Measurements from ENCODE around the gene KNSTRN.
A peak's percentile ranks its signal among the peaks of the same experiment; 100 is the strongest.

KNSTRN gene

GRCh38 chr15:40429068-40429710 is 46.7 kb downstream of the KNSTRN start:
- no peak for DNase-seq (ENCODE audit: low read depth in 2 of 2)

DNA sequence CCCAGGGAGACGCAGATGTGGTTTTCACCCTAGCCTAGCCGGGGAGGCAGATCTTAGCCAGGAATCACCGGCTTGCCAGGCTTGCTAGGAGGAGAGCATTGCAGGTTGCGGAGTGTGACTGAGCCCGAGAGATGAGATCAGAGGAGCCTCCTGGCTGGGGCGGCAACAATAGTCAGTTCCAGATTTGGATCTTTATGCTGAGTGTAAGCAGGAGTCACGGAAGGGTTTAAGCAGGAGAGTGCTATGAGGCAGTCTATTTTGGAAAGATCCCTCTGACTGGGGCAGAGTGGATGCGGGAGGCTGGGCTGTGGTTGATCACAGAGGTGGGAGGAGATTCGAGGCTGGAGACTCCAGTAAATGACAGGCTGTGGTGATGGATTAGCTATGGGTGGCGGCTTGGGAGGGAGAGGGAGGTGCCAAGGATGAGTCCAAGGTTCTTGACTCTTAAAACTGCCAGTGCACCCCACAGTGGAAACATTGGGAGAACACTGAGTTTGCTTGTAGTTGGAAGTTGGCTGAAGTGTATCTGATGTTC is 47.8 kb downstream of the KNSTRN start:
- DNase-seq (ENCODE audit: low read depth in 2 of 2), result no peak

DNA sequence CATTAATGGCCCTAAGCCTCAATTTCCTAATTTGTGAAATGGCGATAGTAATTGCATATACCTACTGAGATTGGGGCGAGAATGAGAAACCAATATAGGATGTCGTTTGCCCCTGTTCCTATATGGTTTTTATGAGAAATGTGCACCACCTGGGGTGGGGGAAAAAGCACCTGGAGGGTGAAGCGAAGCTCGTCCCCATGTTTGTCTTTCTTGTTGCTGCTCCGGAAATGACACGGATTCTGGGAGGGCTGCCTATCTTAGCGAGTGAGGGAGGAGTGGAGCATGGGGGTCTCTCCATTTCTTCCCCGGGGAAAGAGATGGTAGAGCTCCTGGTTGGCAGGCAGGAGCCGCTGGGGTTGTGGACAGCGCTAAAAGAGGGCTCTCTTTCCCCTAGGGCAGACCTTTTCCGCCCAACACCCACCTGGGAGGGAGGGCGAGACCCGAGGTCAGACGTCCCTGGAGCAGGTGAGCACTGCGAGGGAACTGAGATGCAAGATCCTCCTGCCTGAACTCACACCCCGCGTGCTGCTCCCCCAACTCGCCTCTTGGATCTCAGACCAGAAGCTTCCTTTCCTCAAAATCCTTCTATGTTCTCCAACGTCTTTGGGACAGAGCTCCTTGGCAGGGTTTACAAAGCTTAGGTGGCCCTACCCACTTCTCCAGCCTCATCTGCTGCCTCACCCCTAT is 52.6 kb downstream of the KNSTRN start:
- DNase-seq (ENCODE audit: low read depth in 2 of 2), result no peak

- no peak for DNase-seq (ENCODE audit: low read depth in 2 of 2)
Observed at GRCh38 chr15:40435710-40436089, 53.2 kb downstream of the KNSTRN start.

GRCh38 chr15:40436116-40436891 is 53.8 kb downstream of the KNSTRN start:
- no peak for DNase-seq (ENCODE audit: low read depth in 2 of 2)

DNA sequence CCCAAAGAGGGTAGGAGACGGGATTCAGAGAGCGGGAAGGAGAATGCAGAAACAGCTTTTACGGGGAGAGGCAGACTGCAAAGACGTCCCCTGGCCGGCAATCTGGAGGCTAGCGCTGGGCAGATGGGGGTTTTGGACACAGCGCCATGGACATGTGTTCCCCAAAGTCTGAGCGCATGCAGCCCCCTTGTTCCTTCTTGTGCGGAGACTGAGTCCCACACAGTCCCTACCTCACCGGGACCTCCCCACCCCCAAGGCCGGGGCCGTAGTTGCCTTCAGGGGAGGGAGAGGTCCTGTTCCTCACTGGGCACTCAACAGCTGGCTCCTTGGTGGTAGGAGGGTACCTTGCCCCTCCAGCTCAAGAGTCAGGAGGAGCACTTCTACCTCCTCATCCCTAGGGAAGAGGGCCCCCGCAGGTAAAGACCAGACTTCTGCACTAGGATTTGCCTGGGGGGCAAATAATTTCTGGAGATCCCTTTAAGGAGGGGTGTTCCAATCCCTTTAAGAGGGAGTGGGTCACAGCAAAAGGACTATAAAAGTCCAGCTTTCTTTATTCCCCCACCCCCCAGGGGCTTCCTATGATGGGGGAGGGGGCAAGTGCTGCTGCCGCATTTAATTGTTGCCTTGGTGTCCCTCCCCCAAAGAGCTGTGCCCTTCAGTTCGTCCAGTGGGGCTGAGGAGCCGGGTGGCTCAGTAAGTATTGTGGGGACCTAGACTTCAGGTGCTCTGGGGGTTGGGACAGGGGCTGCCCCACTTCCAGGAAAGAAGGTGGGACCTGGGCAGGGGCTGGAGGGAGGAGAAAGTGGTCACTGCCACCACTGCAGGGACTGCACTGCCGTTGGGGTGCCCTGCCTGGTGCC is 54.6 kb downstream of the KNSTRN start:
- no peak for DNase-seq (ENCODE audit: low read depth in 2 of 2)

DNA sequence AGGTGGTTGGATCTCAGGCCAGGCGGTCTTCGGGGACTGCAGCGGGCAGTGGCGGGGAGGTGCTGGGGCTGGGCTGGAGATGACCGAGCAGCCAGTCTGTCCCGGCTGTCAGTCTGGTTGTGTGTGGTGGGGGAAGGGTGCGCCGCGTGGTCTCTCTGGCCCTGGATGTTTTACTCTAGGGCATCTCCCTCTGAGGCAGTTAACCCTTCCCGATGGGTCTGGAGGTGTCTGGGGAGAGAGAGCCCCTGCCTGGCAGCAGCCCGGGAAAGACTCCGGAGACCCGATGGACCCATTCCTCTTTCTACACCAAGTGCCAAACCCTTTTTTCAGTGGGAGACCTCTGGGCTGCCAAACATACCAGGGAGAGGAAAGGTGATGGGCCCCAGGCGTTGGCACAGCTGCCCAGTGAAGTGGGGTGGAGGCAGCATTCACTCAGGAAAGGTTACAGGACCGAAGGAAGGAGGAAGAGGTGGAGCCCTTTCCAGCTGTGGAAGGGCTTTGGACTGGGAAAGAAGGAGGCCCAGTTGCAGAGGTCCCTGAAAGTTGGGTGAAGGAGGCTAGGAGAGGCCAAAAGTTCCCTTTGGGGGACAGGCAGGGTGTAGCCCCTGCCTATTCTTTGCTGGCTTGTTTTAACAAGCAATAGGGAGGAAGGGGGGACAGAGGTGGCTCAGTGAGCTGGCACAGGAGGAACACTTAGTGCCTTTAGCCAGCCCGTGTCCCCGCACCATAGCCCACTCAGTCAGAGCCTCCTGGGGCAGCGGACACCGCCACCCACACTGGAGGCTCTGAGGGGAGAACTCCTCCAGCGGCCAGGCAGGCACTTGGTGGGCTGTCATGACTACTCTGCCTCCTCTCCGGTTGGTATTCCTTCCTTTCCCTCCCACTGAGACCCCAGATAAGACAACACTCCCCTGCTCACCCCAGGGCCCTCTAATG is 55.5 kb downstream of the KNSTRN start:
- DNase-seq (ENCODE audit: low read depth in 2 of 2), result no peak

- DNase-seq (ENCODE audit: low read depth in 2 of 2), result no peak
Observed at GRCh38 chr15:40438712-40439111, 56.2 kb downstream of the KNSTRN start.

GRCh38 chr15:40439461-40439959 is 57.0 kb downstream of the KNSTRN start:
- DNase-seq (ENCODE audit: low read depth in 2 of 2), result no peak

GRCh38 chr15:40439960-40440742 is 57.6 kb downstream of the KNSTRN start:
- no peak for DNase-seq (ENCODE audit: low read depth in 2 of 2)

DNA sequence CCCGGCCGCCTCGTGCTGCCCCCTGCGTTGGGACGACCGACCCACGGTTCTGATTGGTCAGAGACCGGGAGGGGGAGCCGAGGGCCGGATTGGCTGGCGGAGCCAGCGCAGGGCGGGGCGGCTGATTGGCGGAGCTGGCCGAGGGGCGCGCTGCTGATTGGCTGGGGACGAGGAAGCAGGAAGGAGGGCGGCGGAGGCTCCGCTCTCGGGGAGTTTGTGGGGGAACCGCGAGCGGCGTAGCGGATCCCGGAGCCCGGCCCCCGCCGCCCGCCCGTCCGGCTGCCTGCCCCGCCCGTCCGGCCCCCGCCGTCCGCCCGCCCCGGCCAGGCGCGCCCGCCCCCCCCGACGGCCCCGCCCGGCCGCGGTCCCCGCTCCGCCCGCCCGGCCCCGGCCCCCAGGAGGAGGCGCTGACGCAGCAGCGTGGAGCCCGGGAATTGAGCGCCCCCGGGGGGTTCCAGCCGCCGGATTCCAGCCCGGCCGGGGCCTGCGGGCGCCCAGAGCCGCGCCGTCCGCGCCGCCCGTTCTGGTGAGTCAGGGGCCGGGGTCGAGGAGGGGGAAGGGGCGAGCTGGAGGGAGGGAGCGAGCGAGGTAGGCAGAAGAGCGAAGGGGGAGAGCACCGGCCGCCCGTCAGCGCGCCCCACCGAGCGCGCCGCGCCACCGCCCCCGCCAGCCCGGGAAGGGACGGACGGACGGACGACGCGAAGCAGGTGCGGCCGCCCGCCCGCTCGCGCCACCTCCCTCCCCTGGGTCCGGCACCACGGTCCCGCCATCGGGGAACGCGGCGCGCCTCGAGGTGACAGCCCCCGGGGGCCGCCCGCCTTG is 58.4 kb downstream of the KNSTRN start, which contains the start of gene BAHD1:
TSS of gene BAHD1 (plus strand) at position 211 of the 822 bp plus-strand sequence. CDS start 17,512 bp downstream, outside the sequence.
- DNase-seq (ENCODE audit: low read depth in 2 of 2), result peak; percentile 92 to 93

- DNase-seq (ENCODE audit: low read depth in 2 of 2), result no peak
Observed at GRCh38 chr15:40441565-40442531, 59.3 kb downstream of the KNSTRN start.

- no peak for DNase-seq (ENCODE audit: low read depth in 2 of 2)
Observed at GRCh38 chr15:40443255-40443654, 60.7 kb downstream of the KNSTRN start.

DNA sequence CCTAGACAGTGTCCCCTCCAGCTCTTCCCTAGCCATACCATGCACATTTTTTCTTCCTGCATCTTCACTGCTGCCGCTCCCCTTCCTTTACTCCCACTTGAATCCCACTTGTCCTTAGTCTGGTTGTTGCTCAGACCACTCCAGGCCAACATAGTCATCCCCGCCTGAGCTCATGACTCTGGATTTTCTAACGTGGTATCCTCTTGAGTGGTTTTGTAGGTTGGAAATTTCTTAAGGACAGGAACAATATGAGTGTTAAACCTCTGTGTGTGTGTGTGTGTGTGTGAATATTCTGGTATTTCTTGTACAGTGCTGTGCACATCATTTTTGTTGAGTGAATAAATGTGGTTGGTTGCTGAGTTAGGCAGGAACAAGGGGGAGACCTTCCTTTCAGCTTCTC is 61.3 kb downstream of the KNSTRN start:
- DNase-seq (ENCODE audit: low read depth in 2 of 2), result no peak
